Esophagus muscularis mucosa (tissue), 3 donors: ENCODE measurements around the gene ANKFY1.

Experiments used
- CTCF ChIP-seq, 3 experiments: fragments of 200-600 bp in 2 of 3; fragments of 450-650 bp in 1 of 3; sonication (generic) in 2 of 3; IDR thresholded peaks; one replicate each; pipeline ENCODE4 v1.5.1; 2017 to 2019; ENCODE audit warnings: antibody characterized with exemption in 3 of 3, mild to moderate bottlenecking in 2 of 3, moderate library complexity in 1 of 3
- POLR2A ChIP-seq: fragments of 450-650 bp; IDR thresholded peaks from one replicate; pipeline ENCODE4 v1.6.1; 2017; ENCODE audit warnings: antibody characterized with exemption, moderate library complexity, mild to moderate bottlenecking, low read depth

DNA sequence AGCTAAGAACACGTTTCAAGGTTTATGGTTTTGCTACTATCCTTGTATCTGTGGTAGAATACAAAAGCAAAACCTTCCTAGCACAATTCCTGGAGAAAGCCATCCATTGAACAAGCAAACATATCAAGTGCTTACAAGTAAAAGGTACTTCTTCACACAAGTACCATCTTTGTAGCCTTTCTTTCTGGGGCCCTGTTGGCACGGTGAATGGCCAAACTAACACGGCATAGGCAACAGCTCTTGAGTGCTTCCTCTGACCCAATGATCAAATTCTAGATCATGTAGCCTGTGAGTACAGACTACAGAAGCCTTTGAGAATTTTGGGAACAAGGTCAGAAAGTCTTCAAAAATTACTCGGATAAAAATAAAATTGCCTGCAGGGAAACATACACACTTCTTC is 57.9 kb downstream of the ANKFY1 start:
- TF ChIP-seq CTCF (IDR thresholded peaks at IDR 0.05) = no peak
- TF ChIP-seq POLR2A = no peak
